Neural cell (in vitro differentiated cells): ENCODE results near the gene PADI3. TPM values are rescaled to one million over a fixed set of nuclear protein-coding genes. Genes with fewer than 3 reads are reported as not detected.

Source experiments
- H2AFZ ChIP-seq: fragments of 200-600, 300-800 bp; sonication (generic), shearing (Covaris generic); 2 replicates; pipeline ENCODE4 v1.6.0; 2014; ENCODE audit warnings: low read depth, mild to moderate bottlenecking, antibody characterized with exemption, low read length, moderate library complexity
- H3F3A ChIP-seq: fragments of 200-600 bp; shearing (Covaris generic); 2 replicates; pipeline ENCODE4 v1.6.1; 2016; ENCODE audit warnings: mild to moderate bottlenecking, moderate library complexity, mixed read lengths, antibody characterized with exemption, low read length; ENCODE audit not compliant: insufficient read depth, poor library complexity, severe bottlenecking
- H3K27ac ChIP-seq: fragments of 200-600, 300-800 bp; sonication (generic), shearing (Covaris generic); 2 replicates; pipeline ENCODE4 v1.5.1; 2014; ENCODE audit warnings: mild to moderate bottlenecking, low read length, moderate library complexity
- H3K27me3 ChIP-seq: fragments of 300-800, 200-600 bp; sonication (generic), shearing (Covaris generic); 2 replicates; pipeline ENCODE4 v1.6.0; 2014; ENCODE audit warnings: mild to moderate bottlenecking, low read depth, low read length, moderate library complexity; ENCODE audit not compliant: insufficient read depth
- H3K36me3 ChIP-seq: fragments of 300-800, 200-600 bp; sonication (generic), shearing (Covaris generic); 2 replicates; pipeline ENCODE4 v1.5.1; 2014; ENCODE audit warnings: mild to moderate bottlenecking, antibody characterized with exemption, low read length, moderate library complexity; ENCODE audit not compliant: insufficient read depth
- H3K4me2 ChIP-seq: fragments of 300-800, 200-600 bp; sonication (generic), shearing (Covaris generic); 2 replicates; pipeline ENCODE4 v1.6.0; 2014; ENCODE audit warnings: mild to moderate bottlenecking, low read length
- H3K4me3 ChIP-seq: fragments of 300-800, 200-600 bp; sonication (generic), shearing (Covaris generic); 2 replicates; pipeline ENCODE4 v1.5.1; 2014; ENCODE audit warnings: mild to moderate bottlenecking, low read length, moderate library complexity
- H3K79me2 ChIP-seq: fragments of 200-600 bp; shearing (Covaris generic); replicated peaks from 2 replicates; pipeline ENCODE4 v1.6.0; 2014; ENCODE audit warnings: mild to moderate bottlenecking, low read length, moderate library complexity; ENCODE audit not compliant: insufficient read depth
- H3K9ac ChIP-seq: fragments of 300-800, 200-600 bp; sonication (generic), shearing (Covaris generic); 2 replicates; pipeline ENCODE4 v1.6.1; 2016; ENCODE audit warnings: mild to moderate bottlenecking, low read length, mixed read lengths
- H3K9me2 ChIP-seq: fragments of 200-600 bp; shearing (Covaris generic); 2 replicates; pipeline ENCODE4 v1.6.1; 2016; ENCODE audit warnings: mild to moderate bottlenecking, low read length, mixed read lengths; ENCODE audit not compliant: insufficient read depth
- H3K9me3 ChIP-seq: fragments of 200-600, 300-800 bp; sonication (generic), shearing (Covaris generic); 2 replicates; pipeline ENCODE4 v1.6.1; 2016; ENCODE audit warnings: mild to moderate bottlenecking, mixed run types, low read length, moderate library complexity, mixed read lengths
- H4K20me1 ChIP-seq: fragments of 200-600 bp; shearing (Covaris generic); 2 replicates; pipeline ENCODE4 v1.6.1; 2016; ENCODE audit warnings: mild to moderate bottlenecking, mixed run types; ENCODE audit not compliant: insufficient read depth
- CTCF ChIP-seq: fragments of 450-650 bp; IDR thresholded peaks from 2 replicates; pipeline ENCODE4 v1.5.1; 2014; ENCODE audit warnings: antibody characterized with exemption, mild to moderate bottlenecking, moderate library complexity; ENCODE audit not compliant: poor library complexity, severe bottlenecking
- EP300 ChIP-seq: fragments of 450-650 bp; conservative IDR thresholded peaks from 2 replicates; pipeline ENCODE4 v1.6.1; 2014; ENCODE audit warnings: antibody characterized with exemption, mild to moderate bottlenecking, moderate library complexity; ENCODE audit not compliant: poor library complexity, severe bottlenecking
- EZH2 ChIP-seq: fragments of 200-600, 300-800 bp; shearing (Covaris generic), sonication (generic); IDR thresholded peaks from 2 replicates; pipeline ENCODE4 v1.6.1; 2014; ENCODE audit warnings: antibody characterized with exemption, low read length, borderline replicate concordance, mild to moderate bottlenecking; ENCODE audit not compliant: insufficient read depth, poor library complexity, severe bottlenecking
- MXI1 ChIP-seq: fragments of 450-650 bp; conservative IDR thresholded peaks from 2 replicates; pipeline ENCODE4 v1.6.1; 2014; ENCODE audit warnings: antibody characterized with exemption, mild to moderate bottlenecking; ENCODE audit not compliant: poor library complexity, severe bottlenecking
- POLR2AphosphoS5 ChIP-seq: IDR thresholded peaks from 2 replicates; pipeline ENCODE4 v1.6.1; 2012
- RAD21 ChIP-seq: fragments of 450-650 bp; conservative IDR thresholded peaks from 2 replicates; pipeline ENCODE4 v1.6.1; 2014; ENCODE audit warnings: antibody characterized with exemption, mild to moderate bottlenecking, moderate library complexity
- SMC3 ChIP-seq: fragments of 450-650 bp; conservative IDR thresholded peaks from 2 replicates; pipeline ENCODE4 v1.6.1; 2014; ENCODE audit warnings: antibody characterized with exemption, mild to moderate bottlenecking, moderate library complexity; ENCODE audit not compliant: poor library complexity
- TAF1 ChIP-seq: IDR thresholded peaks from 2 replicates; pipeline ENCODE4 v1.6.1; 2012; ENCODE audit warnings: low read depth
- polyA plus RNA-seq: library from polyadenylated mRNA; depleted of rRNA; stranded (reverse); fragments of >200 nt; gene quantifications from 2 replicates; pipeline ENCODE4 v1.2.3, GENCODE V29; 2014
- TF ChIP-seq, protein P1 (sequence below): IDR thresholded peaks from 2 replicates; pipeline ENCODE4 v1.6.1; 2012; ENCODE audit warnings: borderline replicate concordance

PADI3 gene
- polyA plus RNA-seq, 1 donor from 2014 or later = not detected

DNA sequence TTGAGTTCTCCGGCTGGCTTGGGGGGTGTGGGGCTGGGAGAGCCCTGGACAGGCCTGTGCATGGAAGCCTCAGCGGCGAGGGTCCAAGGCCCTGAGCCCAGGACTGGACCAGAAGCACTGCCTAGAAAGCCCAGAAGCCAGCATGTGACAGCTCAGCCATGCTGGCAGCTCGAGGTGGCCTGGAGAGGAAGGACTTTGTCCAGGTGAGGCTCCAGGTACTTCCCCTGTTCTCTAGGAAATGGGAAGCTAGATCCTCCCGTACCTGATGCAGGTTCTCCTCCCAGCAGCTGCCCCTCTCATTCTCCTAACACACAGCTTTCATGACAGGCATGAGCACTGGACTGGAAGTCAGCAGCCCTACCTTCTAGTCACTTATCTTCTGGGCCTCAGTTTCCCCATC lies 6.4 kb downstream of the PADI3 start:
- H3K9ac ChIP-seq = no peak overlapping the region
- TF ChIP-seq CTCF (no peak), EZH2 (no peak), POLR2AphosphoS5 (no peak), SMC3 (no peak)
- H2AFZ ChIP-seq = no peak overlapping the region
- H3K36me3 ChIP-seq = no peaks in the 10 kb centered on the region
- H3K4me2 ChIP-seq = no peak overlapping the region
- no peaks in the 10 kb centered on the region for H3F3A ChIP-seq
- no peaks in the 10 kb centered on the region for H3K79me2 ChIP-seq
- H3K4me3 ChIP-seq = no peak overlapping the region
- no peaks in the 10 kb centered on the region for H3K9me3 ChIP-seq
- H4K20me1 ChIP-seq = no peaks in the 10 kb centered on the region
- no peaks in the 10 kb centered on the region for H3K27me3 ChIP-seq
- no peak overlapping the region for H3K27ac ChIP-seq
- H3K9me2 ChIP-seq = no peaks in the 10 kb centered on the region

DNA sequence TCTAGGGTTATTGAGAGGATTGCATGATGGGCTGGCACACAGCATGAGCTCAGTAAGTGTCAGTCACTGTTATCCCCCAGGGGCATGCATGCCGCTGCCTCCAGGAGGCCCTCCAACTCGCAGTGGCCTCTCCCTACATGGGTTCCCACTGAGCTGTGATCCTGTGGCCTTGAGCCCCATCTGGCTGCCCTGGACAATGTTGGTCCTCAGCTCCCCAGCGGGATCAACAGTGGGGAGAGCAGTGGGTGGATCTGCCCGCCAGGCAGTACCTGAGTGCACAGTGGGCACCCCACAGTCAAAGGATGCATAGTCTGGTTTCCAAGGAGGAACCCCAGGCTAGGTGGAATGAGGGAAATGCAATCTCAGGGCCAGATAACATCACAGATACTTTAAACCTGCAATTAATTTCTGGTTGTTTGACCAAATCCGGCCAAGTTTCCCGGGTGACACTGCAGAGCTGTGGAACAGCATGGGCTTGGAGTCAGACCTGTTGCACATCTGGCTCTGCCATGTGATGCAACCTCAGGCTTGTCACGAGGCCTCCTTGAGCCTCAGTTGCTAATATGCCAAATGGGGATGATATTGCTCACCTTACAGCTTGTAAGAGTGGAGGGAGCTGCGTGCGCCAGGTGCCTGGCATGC lies 9.3 kb downstream of the PADI3 start:
- TF ChIP-seq, protein P1, sequence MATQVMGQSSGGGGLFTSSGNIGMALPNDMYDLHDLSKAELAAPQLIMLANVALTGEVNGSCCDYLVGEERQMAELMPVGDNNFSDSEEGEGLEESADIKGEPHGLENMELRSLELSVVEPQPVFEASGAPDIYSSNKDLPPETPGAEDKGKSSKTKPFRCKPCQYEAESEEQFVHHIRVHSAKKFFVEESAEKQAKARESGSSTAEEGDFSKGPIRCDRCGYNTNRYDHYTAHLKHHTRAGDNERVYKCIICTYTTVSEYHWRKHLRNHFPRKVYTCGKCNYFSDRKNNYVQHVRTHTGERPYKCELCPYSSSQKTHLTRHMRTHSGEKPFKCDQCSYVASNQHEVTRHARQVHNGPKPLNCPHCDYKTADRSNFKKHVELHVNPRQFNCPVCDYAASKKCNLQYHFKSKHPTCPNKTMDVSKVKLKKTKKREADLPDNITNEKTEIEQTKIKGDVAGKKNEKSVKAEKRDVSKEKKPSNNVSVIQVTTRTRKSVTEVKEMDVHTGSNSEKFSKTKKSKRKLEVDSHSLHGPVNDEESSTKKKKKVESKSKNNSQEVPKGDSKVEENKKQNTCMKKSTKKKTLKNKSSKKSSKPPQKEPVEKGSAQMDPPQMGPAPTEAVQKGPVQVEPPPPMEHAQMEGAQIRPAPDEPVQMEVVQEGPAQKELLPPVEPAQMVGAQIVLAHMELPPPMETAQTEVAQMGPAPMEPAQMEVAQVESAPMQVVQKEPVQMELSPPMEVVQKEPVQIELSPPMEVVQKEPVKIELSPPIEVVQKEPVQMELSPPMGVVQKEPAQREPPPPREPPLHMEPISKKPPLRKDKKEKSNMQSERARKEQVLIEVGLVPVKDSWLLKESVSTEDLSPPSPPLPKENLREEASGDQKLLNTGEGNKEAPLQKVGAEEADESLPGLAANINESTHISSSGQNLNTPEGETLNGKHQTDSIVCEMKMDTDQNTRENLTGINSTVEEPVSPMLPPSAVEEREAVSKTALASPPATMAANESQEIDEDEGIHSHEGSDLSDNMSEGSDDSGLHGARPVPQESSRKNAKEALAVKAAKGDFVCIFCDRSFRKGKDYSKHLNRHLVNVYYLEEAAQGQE = no peak
- no peak for TF ChIP-seq CTCF
- TF ChIP-seq EZH2 = no peak
- TF ChIP-seq EP300 = no peak
- TF ChIP-seq RAD21 = no peak
- no peak for TF ChIP-seq POLR2AphosphoS5
- TF ChIP-seq MXI1 = no peak
- no peak for TF ChIP-seq SMC3
- no peak for TF ChIP-seq TAF1
- H3K4me3 ChIP-seq = no peak overlapping the region

More for the DNA sequence above, 9.3 kb downstream of the PADI3 start:
- Histone ChIP-seq H3K4me2 (no peak overlapping the region), H3K9me2 (no peaks in the 10 kb centered on the region), H3K9ac (no peak overlapping the region), H3K36me3 (no peaks in the 10 kb centered on the region), H3K79me2 (no peaks in the 10 kb centered on the region), H3K9me3 (no peaks in the 10 kb centered on the region), H3F3A (no peaks in the 10 kb centered on the region), H3K27me3 (no peaks in the 10 kb centered on the region), H3K27ac (no peak overlapping the region), H4K20me1 (no peaks in the 10 kb centered on the region), H2AFZ (no peak overlapping the region)
